SIG-M5 (cell line): ENCODE results near the gene ABCC9.

Experiments
- DNase-seq: peaks from one replicate; lab custom pipeline; 2025; lab: John Stamatoyannopoulos, UW

ABCC9 gene

DNA sequence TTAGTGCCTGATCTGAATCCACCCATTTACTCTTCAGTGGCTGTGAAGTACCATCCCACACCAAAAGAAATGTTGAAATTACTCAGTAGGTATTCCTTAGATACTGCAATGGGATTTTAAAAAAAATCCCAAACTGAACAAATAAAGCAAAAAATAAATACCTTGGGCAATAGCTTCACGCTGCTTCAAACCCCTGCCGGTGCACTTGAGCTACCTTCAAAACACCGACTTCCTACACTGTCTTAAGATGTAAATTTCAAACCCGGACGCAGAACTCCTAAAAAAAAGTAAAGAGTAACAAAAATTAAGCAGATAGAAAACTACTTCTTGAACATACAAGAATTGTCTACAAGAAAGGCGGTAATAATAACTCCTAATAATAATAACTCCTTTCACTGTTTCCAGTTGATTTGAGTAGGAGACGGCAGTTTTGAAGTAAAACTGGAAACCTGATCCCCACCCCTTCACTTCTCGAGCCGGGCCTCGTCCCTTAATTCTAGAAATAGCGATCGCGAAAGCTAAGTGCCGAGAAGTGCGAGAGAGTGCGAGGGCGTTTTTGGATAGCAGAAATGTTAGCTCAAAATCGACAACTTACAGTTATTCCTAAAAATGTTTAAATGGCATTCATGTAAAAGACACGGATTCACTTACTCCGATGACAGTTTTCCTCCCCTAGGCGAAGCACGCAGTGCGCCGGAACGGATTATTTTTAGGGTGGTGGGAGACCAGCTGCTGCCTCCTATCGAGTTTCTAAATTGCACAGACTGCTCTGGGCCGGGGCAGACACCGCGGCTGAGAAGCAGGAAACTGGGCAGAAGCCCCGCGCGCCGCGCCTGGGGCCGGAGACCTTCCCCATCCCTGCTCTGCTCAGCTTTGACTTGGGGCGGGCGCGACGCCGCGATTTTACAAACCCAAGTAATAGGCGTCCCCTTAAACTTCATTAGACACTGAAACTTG, at the start of gene ABCC9:
Gene ABCC9 (minus strand): TSS at position 878 of the 957 bp plus-strand sequence. CDS start 4,752 bp downstream, outside the sequence.
- no peak for DNase-seq

DNA sequence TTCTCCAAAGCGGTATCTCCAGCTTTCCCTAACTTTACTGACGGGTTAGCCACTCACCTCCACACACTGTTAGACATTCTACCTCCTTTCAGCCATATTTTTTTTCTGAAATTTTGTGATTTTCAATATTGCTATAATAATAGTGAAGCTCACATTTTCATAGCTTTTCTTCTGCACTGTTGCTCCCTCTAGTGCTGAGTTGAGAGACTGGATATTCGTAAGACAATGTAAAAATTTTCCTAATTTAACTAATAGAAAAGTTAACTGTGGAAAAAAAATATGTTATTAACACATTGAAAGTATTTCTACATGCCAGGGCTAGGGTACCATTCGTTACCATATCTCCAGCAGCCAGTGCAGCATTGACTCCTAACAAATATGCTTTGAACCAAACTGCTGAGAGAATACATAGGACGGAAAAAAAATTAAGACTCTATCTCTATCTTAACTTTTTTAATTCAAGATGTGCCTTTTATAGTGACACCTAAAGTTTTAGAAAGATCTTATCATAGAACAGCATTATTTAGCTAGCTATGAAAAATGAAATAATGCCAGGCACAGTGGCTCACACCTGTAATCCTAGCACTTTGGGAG, 48.7 kb upstream of the ABCC9 start:
- no peak for DNase-seq

DNA sequence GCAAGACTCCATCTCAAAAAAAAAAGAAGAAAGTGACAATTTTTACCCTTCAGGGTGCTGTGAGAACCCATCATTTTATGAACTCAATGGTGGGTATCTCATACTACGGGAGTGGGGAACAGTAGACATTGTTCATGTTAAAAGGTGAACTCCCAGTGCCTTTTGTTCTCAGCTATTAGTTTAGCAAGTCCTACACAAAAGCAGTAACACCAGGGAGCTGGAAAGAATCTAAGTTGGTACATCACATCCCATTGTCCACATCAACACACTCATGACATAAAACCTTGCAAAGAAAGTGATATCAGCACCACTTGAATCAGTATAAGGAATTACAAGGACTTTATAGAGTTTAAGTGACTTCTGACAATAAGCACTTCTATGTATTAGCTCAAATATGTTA, 47.4 kb upstream of the ABCC9 start:
- DNase-seq = no peak

DNA sequence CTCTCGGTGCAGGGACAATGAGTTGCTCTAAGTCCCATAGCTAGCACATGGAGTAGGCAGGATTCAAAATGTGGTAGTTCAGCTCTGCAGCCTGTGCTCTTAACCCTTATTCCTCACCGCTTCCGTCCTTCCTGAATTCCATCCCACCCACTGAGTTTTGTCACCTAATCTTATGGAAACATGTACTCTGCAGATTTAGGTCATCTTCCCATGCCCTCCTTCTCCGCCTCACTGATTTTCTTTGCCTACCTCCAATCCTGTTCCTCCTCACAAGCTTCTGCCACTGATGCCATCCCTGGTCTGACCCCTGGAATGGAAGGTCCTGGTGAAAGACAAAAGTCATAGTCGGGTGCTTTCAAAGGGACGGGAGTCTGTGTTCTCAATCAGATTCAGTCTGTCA, 46.5 kb upstream of the ABCC9 start:
- DNase-seq = no peak

DNA sequence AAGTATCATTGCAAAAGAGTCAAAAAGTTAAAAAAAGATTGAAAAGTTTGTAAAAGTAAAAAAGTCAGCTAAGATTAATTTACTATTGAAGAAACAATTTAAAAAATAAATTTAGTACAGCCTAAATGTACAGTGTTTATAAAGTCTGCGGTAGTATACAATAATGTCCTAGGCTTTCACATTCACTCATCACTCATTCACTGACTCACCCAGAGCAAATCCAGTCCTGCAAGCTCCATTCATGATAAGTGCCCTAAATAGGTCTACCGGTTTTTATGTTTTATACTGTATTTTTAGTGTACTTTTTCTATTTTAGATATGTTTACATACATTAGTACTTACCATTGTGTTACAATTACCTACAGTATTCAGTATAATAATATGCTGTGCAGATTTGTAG, 43.9 kb upstream of the ABCC9 start:
- no peak for DNase-seq

DNA sequence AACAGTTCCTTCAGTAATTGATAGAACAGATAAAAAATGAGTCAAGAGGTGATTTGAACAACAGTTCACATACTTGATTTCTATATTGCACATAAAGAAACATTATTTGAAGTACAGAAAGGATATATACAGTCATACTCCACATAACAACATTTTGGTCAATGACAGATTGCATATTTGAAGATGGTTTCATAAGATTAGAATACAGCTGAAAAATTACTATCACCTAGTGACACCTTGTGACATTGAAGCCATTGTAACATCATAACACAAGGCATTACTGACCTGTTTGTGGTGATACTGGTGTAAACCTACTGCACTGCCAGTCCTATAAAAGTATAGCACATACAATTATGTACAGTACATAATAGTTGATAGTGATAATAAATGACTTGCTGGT, 43.1 kb upstream of the ABCC9 start:
- DNase-seq = no peak

DNA sequence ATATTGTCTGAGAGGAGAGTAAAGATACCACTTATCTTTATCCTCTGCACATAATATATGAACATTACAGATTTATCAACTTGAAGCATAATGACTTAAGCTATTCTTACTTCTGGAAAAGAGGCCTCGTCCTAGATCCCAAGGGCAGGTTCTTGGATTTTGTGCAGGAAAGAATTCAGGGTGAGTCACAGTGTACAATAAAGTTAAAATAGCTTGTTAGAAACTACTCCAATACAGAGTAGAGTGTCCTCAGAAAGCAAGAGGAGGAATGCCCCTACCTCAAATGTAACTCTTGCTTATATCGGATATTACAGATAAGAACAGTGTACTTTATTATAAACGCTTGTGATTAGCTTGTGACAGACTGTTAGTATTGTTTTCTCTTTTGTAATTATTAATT, 41.9 kb upstream of the ABCC9 start:
- no peak for DNase-seq

DNA sequence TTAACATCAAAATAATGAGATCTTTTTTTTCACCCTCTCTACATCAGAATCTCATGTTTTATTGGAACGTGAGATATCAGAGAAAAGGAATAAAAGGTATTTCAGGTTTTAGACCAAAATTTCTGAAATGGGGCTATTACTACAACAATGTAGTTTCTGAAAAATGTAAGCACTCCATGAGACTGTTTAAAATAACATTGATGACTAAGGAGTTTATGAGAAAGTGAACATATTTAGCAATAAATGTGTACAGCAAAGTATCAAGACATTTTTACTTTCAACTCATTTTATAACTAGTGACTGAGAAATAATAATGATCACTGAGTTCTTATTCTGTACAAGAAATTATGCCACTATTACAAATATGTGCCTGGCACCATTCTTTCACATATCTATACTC, 39.3 kb upstream of the ABCC9 start:
- no peak for DNase-seq

DNA sequence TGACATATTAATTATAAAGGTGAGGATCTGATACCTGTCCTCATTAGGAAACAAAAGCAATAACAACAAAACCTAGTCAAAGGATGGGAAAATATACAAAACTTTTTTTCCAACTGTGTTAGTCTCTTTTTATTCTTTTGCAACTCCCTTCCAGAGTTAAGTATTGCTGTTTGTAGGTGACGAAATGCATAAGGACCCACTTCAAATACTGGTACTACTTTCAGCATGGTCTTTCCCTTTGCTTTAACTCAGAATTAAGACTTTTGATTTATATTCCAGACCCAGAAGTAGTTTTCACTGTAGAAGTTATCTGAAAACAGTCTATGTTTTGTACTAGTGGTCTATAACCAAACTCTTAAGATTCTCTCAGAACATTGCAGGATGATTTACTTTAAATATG, 34.1 kb upstream of the ABCC9 start:
- DNase-seq = no peak

DNA sequence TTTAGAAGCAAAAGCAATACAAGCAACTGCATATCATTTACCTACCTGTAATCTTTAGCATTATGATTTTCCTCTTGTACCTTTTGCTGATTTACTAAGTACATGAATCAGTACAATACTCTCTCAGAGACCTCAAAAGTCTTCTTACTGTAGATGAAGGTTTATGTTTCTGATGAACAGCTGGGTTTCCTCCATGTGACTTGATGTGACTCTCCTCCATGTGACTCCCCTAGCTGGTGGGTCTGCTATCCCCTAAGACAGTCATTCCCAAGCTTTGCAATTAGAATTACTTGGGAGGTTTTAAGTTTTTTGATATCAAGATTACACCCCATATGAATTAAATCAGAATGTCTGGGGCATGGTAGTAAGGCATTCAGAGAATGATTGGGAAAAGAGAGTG, 32.0 kb upstream of the ABCC9 start:
- DNase-seq = no peak

DNA sequence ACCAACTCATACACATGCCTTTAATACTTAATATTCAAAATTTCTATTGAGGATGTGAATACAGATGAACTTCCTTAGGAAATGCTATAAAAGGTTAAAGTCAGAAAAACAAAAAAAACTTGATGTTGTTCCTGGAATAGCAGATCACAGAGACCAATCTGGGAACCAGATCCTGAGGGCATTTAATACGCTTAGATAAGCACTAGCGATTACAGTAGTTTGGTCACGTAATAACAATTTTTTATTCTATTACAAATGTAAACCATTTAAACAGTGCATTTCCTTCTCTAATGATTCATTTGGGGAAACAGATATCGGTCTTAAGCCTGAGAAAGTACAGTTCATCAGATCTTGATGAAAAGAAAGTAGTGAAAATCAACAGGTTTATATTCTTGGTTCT, 30.8 kb upstream of the ABCC9 start:
- no peak for DNase-seq

DNA sequence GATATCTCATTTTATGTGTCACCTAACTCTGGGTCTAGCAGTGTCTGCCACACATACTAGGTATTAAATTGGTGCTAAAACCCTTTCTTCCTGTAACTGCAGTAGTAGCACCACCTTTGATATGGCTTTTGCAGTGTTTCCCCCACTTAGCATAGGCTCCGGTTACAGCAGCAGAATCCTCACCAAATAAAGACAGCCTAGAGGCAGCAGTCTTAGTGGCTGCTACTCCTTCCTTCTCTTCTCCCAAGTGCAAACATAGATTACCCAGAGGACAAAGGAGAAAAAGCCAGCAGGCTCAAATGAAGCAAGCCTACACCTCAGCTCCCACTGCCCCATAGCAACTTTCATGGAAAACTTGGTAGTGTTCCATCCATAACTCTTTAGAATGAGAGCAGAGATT, 30.1 kb upstream of the ABCC9 start:
- no peak for DNase-seq

DNA sequence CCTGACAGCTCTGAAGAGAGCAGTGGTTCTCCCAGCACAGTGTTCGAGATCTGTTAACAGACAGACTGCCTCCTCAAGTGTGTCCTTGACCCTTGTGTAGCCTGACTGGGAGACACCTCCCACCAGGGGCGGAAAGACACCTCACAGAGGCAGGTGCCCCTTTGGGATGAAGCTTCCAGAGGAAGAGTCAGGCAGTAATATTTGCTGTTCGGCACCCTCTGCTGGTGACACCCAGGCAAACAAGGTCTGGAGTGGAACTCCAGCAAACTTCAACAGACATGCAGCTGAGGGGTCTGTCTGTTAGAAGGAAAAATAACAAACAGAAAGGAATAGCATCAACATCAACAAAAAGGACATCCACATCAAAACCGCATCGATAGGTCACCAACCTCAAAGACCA, 21.6 kb upstream of the ABCC9 start:
- no peak for DNase-seq

DNA sequence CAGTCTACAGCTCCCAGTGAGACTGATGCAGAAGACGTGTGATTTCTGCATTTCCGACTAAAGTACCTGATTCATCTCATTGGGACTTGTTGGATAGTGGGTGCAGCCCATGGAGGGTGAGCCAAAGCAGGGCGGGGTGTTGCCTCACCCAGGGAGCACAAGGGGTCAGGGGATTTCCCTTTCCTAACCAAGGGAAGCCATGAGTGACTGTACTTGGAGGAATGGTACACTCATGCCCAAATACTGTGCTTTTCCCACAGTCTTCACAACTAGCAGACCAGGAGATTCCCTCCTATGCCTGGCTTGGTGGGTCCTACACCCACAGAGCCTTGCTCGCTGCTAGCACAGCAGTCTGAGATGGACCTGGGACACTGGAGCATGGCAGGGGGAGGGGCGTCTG, 21.0 kb upstream of the ABCC9 start:
- DNase-seq = no peak

DNA sequence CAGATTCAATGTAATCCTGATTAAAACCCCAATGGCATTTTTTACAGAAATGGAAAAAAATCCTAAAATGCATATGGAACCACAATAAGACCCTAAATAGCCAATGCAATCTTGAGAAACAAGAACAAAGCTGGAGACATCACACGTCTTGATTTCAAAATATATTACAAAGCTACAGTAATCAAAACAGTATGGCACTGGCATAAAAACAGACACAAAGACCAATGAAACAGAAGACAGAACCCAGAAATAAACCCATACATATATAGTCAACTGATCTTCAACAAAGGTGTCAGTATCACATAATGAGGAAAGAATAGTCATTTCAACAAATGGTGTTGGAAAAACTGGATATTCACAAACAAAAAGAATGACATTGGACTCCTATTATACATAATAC, 9.4 kb upstream of the ABCC9 start:
- DNase-seq = no peak

DNA sequence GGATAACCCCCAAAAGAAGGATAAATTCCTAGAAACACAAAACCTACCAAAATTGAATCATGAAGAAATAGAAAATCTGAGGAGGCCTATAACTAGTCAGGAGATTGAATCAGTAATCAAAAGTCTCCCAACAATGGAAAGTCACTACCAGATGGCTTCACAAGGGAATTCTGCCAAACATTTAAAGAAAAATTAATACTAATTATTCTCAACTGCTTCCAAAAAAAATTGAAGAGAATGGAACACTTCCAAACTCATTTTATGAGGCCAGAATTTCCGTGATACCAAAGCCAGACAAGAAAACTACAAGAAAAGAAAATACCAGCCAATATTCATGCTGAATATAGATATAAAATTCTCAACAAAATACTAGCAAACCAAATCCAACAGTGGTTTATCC, 7.8 kb upstream of the ABCC9 start:
- no peak for DNase-seq

DNA sequence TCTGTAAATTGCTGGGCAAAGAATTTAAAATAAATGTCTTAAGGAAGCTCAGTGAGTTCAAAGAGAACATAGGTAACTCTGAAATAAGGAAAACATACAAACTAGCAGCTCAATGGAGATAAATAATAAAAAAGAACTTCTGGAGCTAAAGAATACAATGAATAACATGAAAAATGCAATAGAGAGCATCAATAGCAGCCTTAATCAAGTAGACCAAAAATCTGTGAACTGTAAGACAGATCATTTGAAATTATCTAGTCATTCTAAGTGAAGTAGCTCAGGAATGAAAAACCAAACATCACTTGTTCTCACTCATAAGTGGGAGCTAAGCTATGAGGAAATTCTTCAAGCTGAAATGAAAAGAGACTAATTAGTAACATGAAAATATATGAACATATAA, 5.8 kb upstream of the ABCC9 start:
- no peak for DNase-seq

DNA sequence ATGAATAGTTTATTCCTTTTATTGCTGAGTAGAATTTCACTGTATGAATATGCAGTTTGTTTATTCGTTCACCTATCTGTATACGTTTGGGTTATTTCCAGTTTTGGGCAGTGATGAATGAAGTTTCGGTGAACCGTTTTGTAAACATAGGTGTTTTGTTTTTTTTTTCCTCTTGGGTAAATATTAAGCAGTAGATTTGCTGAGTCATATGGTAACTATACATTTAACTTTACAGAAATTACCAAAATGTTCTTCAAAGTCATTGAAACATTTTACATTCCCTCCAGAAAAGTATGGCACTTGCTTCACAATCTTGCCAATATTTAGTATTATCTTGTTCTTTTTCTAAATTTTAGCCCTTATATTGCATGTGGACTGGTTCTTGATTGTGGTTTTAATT, 3.8 kb upstream of the ABCC9 start:
- DNase-seq = no peak

DNA sequence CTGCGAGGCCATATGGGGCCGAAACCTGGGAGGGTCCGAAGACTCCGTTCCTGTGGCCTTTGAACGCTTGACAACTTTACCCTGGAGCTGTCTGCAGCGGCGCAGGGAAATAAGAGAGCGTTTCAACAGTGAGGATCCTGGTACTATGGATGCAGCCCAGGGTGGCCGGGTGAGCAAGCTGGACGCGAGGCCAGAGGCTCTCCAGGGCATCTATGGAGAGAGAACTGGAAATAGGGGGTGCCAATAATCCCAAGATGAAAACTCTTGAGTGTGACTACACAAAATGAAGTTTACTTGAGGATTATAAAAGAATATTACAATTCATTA, 1.1 kb upstream of the ABCC9 start:
- DNase-seq = no peak

DNA sequence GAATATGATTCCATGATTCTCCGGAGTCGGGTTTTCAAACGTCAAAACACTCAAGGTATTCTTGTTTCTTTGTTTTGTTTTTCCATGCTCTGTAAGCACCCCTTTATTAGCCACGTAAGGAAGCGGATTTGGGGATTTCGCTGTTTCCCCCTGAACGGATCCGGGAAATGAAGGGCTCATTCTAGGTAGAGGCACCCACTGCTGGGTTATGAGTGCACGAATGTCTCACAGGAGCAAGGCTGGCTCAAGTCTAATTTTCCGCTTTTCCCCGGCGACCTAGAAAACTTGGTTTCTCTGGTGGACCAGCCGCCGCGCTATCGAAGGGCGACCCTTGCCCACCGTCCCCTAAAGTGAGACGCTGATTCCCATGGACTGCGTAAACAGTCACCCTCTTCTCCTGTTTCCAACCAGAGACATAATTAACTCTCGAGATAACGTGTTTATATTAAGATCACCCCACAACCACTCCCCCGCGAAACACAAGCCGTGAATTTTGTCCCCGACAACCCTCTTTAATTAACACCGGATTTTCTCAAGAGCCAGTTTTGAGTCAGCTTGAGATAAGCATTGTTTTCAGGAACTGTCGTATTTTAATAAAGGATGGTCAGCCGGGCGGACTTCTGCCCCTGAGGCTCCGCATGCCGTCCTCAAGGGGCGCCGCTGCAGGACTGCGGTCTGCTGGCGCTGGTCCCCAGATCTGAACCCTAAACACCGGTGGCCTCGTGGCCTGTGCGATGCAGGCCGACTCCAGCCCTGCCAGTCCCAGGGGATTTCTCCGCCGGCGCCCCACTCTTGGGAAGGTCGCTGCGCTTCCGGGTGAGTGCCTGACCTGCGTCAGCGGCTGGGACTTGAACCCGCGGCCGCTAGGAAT, 515 bp upstream of the ABCC9 start:
- DNase-seq = no peak

DNA sequence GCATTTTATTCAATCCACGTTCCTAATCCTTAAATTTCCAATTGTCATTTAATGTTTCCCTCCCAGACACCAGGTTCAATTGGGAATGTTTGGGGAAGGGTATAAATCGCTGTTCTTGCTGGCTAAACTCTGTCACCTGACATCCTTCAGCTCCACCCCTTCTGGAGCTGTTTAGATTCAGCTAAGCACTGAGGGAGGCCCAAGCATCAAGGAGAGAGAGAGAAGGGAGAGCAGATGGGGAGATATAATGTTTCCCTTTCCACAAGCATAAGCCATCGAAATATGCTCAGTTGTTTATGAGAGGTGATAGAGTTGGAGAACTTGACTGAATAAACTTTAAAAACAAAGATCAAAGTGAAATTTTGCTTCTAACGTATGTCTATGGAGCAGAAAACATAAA, 1.8 kb downstream of the ABCC9 start:
- no peak for DNase-seq

DNA sequence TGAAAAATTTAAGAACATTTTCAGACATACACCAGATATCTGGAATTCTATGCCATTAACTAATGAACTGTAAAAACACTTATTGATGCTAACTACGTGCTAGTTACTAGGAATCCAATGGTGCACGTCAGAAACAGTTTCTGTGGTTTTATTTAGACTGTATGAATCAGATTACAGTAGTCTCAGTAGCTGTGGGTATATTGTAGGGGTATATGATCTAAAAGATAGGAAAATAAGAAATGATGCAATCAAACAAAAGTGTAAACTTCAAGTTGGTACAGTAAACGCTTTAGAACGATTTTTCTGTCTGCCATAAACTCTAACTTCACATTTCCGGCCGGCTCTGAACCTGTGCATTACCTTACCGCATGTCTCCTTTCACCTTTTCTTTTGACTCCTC, 2.3 kb downstream of the ABCC9 start:
- no peak for DNase-seq

DNA sequence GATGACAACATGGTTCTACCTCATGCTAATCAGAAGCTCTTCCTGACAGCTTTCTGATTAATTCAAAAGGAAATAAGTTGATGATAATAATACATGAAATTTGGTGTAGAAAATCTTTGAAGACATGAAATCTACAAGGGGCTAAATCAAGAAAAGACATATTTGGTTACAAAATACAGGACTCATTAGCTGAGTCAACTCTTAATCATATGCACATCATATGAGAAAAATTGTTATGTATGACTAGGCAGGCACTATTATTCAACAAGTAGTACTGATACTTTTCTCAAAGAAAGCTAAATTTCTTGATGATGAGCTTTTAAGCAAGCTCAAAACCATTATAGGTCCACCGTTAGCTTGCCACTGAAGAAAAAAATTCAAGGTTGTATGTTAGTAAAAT, 7.1 kb downstream of the ABCC9 start:
- DNase-seq = no peak
